GM19452 (cell line): Measurements from ENCODE around the gene CROCC.

Source experiments
- ATAC-seq: cut with Tn5 transposase; IDR thresholded peaks from one replicate; pipeline ENCODE4 v1.9.1; 2021; ENCODE audit not compliant: unreplicated experiment

Gene CROCC

GRCh38 chr1:17005365-17005740 is 83.6 kb downstream of the CROCC start:
- ATAC-seq = no peak

GRCh38 chr1:17007121-17007520 is 85.4 kb downstream of the CROCC start:
- ATAC-seq = no peak

- no peak for ATAC-seq
These were observed 86.6 kb downstream of the CROCC start for GRCh38 chr1:17008208-17008855.

- ATAC-seq = no peak
These were observed 88.0 kb downstream of the CROCC start for GRCh38 chr1:17009706-17010105.

GRCh38 chr1:17011092-17011438 is 89.3 kb downstream of the CROCC start:
- ATAC-seq = no peak

- peak; percentile 90 for ATAC-seq
These were observed 89.9 kb downstream of the CROCC start, which contains the start of gene ATP13A2 for GRCh38 chr1:17011439-17012307. Gene ATP13A2, minus strand, starts transcription at chr1:17011928. Its CDS starts 190 bp downstream, at chr1:17011738.

- ATAC-seq = no peak
These were observed 91.2 kb downstream of the CROCC start for GRCh38 chr1:17012775-17013490.

GRCh38 chr1:17013491-17014320 is 92.0 kb downstream of the CROCC start:
- ATAC-seq = no peak

- ATAC-seq = no peak
These were observed 93.2 kb downstream of the CROCC start for GRCh38 chr1:17014671-17015567.

GRCh38 chr1:17016317-17016661 is 94.6 kb downstream of the CROCC start:
- ATAC-seq = no peak

- no peak for ATAC-seq
These were observed 95.7 kb downstream of the CROCC start for GRCh38 chr1:17017435-17017834.

GRCh38 chr1:17018849-17019248 is 97.1 kb downstream of the CROCC start:
- ATAC-seq = no peak

- no peak for ATAC-seq
These were observed 98.8 kb downstream of the CROCC start for GRCh38 chr1:17020502-17020901.

- no peak for ATAC-seq
These were observed 100.2 kb downstream of the CROCC start for GRCh38 chr1:17021896-17022295.
